Non-pigmented ciliary epithelial cell (primary cell): Measurements from ENCODE around the gene TRIM69.

ENCODE experiments used
- DNase-seq: peaks from one replicate; pipeline ENCODE4 v3.0.0-alpha.2; 2010; ENCODE audit warnings: low read depth

TRIM69 gene

GRCh38 chr15:44804298-44805046 is 68.1 kb downstream of the TRIM69 start:
- no peak for DNase-seq

GRCh38 chr15:44808557-44808956 is 72.2 kb downstream of the TRIM69 start:
- no peak for DNase-seq

GRCh38 chr15:44810237-44810636 is 73.9 kb downstream of the TRIM69 start:
- no peak for DNase-seq

- DNase-seq = no peak
Measured at GRCh38 chr15:44811337-44811736, 75.0 kb downstream of the TRIM69 start.

- no peak for DNase-seq
Measured at GRCh38 chr15:44812029-44812517, 75.7 kb downstream of the TRIM69 start.

GRCh38 chr15:44813231-44813630 is 76.9 kb downstream of the TRIM69 start:
- no peak for DNase-seq
